IMR-90 (cell line): Measurements from ENCODE around the gene DOCK2. TPM values are rescaled to one million over a fixed set of nuclear protein-coding genes. Genes with fewer than 3 reads are reported as not detected.

ENCODE experiments used
- ATAC-seq: fragments of 200-7000 bp; cut with Tn5 transposase; 2 replicates; pipeline ENCODE4 v1.9.1; 2020; ENCODE audit warnings: low read depth, mild to moderate bottlenecking, moderate library complexity
- BruUV-seq: library from RNA; stranded (reverse); fragments of 400-500 nt; replicated peaks from 2 replicates; lab custom pipeline; 2021; lab: Mats Ljungman, UMichigan
- CTCF ChIA-PET: fragments of 300-600 bp; formaldehyde crosslinking; extraction: SDS; loops from one replicate; lab custom pipeline; 2021; ENCODE audit warnings: antibody characterized with exemption; lab: Yijun Ruan, JAX
- POLR2A ChIA-PET: fragments of 300-600 bp; sonication (Branson Sonifier 250); formaldehyde crosslinking; loops from one replicate; lab custom pipeline; 2022; ENCODE audit warnings: antibody characterized with exemption; ENCODE audit not compliant: unreplicated experiment; lab: Charles Lee
- DNase-seq: peaks from one replicate; pipeline ENCODE4 v3.0.0; 2013
- H2AFZ ChIP-seq: replicated peaks from 2 replicates; pipeline ENCODE3; 2013; ENCODE audit warnings: low read length, mild to moderate bottlenecking; ENCODE audit not compliant: poor library complexity
- H2AK5ac ChIP-seq: 2 replicates; pipeline ENCODE4 v1.6.1; 2013; ENCODE audit warnings: low read depth, low read length, inconsistent platforms
- H2AK9ac ChIP-seq: replicated peaks from 2 replicates; pipeline ENCODE3; 2013; ENCODE audit warnings: mild to moderate bottlenecking, low read depth, low read length, moderate library complexity; ENCODE audit not compliant: poor library complexity
- H2BK120ac ChIP-seq: 2 replicates; pipeline ENCODE4 v1.6.1; 2013; ENCODE audit warnings: low read depth, low read length, inconsistent platforms
- H2BK15ac ChIP-seq: 3 replicates; pipeline ENCODE4 v1.6.1; 2013; ENCODE audit warnings: low read depth, low read length, inconsistent platforms
- H2BK20ac ChIP-seq: 2 replicates; pipeline ENCODE4 v1.6.1; 2013; ENCODE audit warnings: low read depth, mild to moderate bottlenecking, inconsistent platforms, low read length, moderate library complexity
- H2BK5ac ChIP-seq: 2 replicates; pipeline ENCODE4 v1.6.1; 2013; ENCODE audit warnings: mild to moderate bottlenecking, low read depth, low read length, inconsistent platforms; ENCODE audit not compliant: poor library complexity, severe bottlenecking
- H3K14ac ChIP-seq: replicated peaks from 2 replicates; pipeline ENCODE4 v1.6.1; 2013; ENCODE audit warnings: low read depth, low read length, inconsistent platforms
- H3K18ac ChIP-seq: 2 replicates; pipeline ENCODE4 v1.6.1; 2013; ENCODE audit warnings: low read depth, low read length, control low read depth
- H3K23ac ChIP-seq: 2 replicates; pipeline ENCODE4 v1.6.1; 2013; ENCODE audit warnings: low read depth, low read length, inconsistent platforms
- H3K27ac ChIP-seq: 2 replicates; pipeline ENCODE4 v1.5.1; 2013; ENCODE audit warnings: mild to moderate bottlenecking, control low read depth, low read length; ENCODE audit not compliant: insufficient read depth
- H3K27me3 ChIP-seq: 2 replicates; pipeline ENCODE4 v1.6.1; 2013; ENCODE audit warnings: low read length; ENCODE audit not compliant: control insufficient read depth, insufficient read depth
- H3K36me3 ChIP-seq: 2 replicates; pipeline ENCODE4 v1.6.1; 2013; ENCODE audit warnings: low read length, mixed read lengths; ENCODE audit not compliant: control insufficient read depth, insufficient read depth
- H3K4ac ChIP-seq: 2 replicates; pipeline ENCODE4 v1.6.1; 2013; ENCODE audit warnings: low read depth, low read length, inconsistent platforms
- H3K4me1 ChIP-seq: 2 replicates; pipeline ENCODE4 v1.6.1; 2013; ENCODE audit warnings: low read length, mixed read lengths; ENCODE audit not compliant: control insufficient read depth, insufficient read depth
- H3K4me2 ChIP-seq: 2 replicates; pipeline ENCODE4 v1.6.1; 2013; ENCODE audit warnings: low read depth, mild to moderate bottlenecking, control low read depth, low read length, moderate library complexity
- H3K4me3 ChIP-seq: 2 replicates; pipeline ENCODE4 v1.5.1; 2013; ENCODE audit warnings: low read depth, mild to moderate bottlenecking, control low read depth, low read length, moderate library complexity; ENCODE audit not compliant: insufficient read depth
- H3K56ac ChIP-seq: 2 replicates; pipeline ENCODE4 v1.6.1; 2013; ENCODE audit warnings: low read length, inconsistent platforms; ENCODE audit not compliant: insufficient read depth; ENCODE audit errors: extremely low read depth
- H3K79me1 ChIP-seq, 2 experiments: 2 replicates each; pipeline ENCODE4 v1.6.1; 2013; ENCODE audit warnings: low read length in 2 of 2, inconsistent platforms in 1 of 2, low read depth in 1 of 2
- H3K9ac ChIP-seq: 2 replicates; pipeline ENCODE4 v1.6.1; 2013; ENCODE audit warnings: low read depth, low read length, control low read depth
- H3K9me1 ChIP-seq: 2 replicates; pipeline ENCODE4 v1.6.1; 2013; ENCODE audit warnings: low read length, inconsistent platforms; ENCODE audit not compliant: insufficient read depth
- H3K9me3 ChIP-seq: 2 replicates; pipeline ENCODE4 v1.6.1; 2013; ENCODE audit warnings: low read length; ENCODE audit not compliant: control insufficient read depth, insufficient read depth
- H4K20me1 ChIP-seq: 2 replicates; pipeline ENCODE4 v1.6.1; 2013; ENCODE audit warnings: low read length, inconsistent platforms; ENCODE audit not compliant: insufficient read depth
- H4K5ac ChIP-seq: 2 replicates; pipeline ENCODE4 v1.6.1; 2013; ENCODE audit warnings: mild to moderate bottlenecking, low read depth, low read length, control low read depth
- H4K8ac ChIP-seq, 2 experiments: 2 replicates each; pipeline ENCODE4 v1.6.1; 2013; ENCODE audit warnings: low read depth in 2 of 2, low read length in 2 of 2, control low read depth in 1 of 2, inconsistent platforms in 1 of 2
- H4K91ac ChIP-seq: 2 replicates; pipeline ENCODE4 v1.6.1; 2013; ENCODE audit warnings: low read depth, low read length, inconsistent platforms; ENCODE audit not compliant: insufficient read depth
- CEBPB ChIP-seq: IDR thresholded peaks from 2 replicates; pipeline ENCODE4 v1.6.1; 2012; ENCODE audit warnings: low read depth, low read length, improper control_type of control experiment
- CHD1 ChIP-seq: IDR thresholded peaks from 2 replicates; pipeline ENCODE4 v1.6.1; 2012; ENCODE audit warnings: low read depth, low read length, improper control_type of control experiment
- MAFK ChIP-seq: IDR thresholded peaks from 2 replicates; pipeline ENCODE4 v1.6.1; 2012; ENCODE audit warnings: low read depth, low read length, improper control_type of control experiment
- NFE2L2 ChIP-seq: fragments of 150-350 bp; IDR thresholded peaks from 2 replicates; pipeline ENCODE4 v1.6.1; 2016; ENCODE audit warnings: low read depth, mild to moderate bottlenecking, low read length
- USF2 ChIP-seq: fragments of 150-350 bp; IDR thresholded peaks from 2 replicates; pipeline ENCODE4 v1.6.1; 2017; ENCODE audit warnings: mild to moderate bottlenecking, antibody characterized with exemption, low read length, low read depth
- WGBS, 2 experiments: methylation state at CpG; one replicate each; pipeline versions ENCODE4 v1.1.5 to v1.1.7; 2013; ENCODE audit warnings: missing lambda C conversion rate in 2 of 2; ENCODE audit not compliant: insufficient read length in 1 of 2; ENCODE audit errors: extremely low coverage in 2 of 2; 5-methylcytosine and 5-hydroxymethylcytosine counted together
- dilution Hi-C: fragments of 300-500 bp; cut with HindIII; formaldehyde crosslinking; loops from one replicate; pipeline ENCODE4 v1.14.3; 2018; ENCODE audit warnings: low sequenced_read_pairs; ENCODE audit not compliant: unreplicated experiment
- in situ Hi-C: fragments of 300-500 bp; cut with MboI; formaldehyde crosslinking; loops from 3 replicates; pipeline ENCODE4 v1.14.3; 2019; ENCODE audit warnings: low sequenced_read_pairs, inconsistent platforms, mixed read lengths
- intact Hi-C: fragments of 100-400 bp; cut with micrococcal nuclease; formaldehyde crosslinking; loops from 2 replicates; pipeline ENCODE4 v1.10.0; 2022
- polyA plus RNA-seq, 3 experiments: library from polyadenylated mRNA; depleted of rRNA; stranded (reverse); fragments of >200 nt; gene quantifications; 2 replicates each; pipeline ENCODE4 v1.2.3, GENCODE V29; 2012; ENCODE audit warnings: low replicate concordance in 1 of 3
- total RNA-seq: library from RNA; depleted of rRNA; stranded (reverse); fragments of >200 nt; gene quantifications from 2 replicates; pipeline ENCODE4 v1.2.3, GENCODE V29; 2012

DOCK2 gene
- total and polyA plus RNA-seq, 2 of the 4 experiments (the other 2 are of a cell fraction): 0.72 to 3.0 TPM

DNA sequence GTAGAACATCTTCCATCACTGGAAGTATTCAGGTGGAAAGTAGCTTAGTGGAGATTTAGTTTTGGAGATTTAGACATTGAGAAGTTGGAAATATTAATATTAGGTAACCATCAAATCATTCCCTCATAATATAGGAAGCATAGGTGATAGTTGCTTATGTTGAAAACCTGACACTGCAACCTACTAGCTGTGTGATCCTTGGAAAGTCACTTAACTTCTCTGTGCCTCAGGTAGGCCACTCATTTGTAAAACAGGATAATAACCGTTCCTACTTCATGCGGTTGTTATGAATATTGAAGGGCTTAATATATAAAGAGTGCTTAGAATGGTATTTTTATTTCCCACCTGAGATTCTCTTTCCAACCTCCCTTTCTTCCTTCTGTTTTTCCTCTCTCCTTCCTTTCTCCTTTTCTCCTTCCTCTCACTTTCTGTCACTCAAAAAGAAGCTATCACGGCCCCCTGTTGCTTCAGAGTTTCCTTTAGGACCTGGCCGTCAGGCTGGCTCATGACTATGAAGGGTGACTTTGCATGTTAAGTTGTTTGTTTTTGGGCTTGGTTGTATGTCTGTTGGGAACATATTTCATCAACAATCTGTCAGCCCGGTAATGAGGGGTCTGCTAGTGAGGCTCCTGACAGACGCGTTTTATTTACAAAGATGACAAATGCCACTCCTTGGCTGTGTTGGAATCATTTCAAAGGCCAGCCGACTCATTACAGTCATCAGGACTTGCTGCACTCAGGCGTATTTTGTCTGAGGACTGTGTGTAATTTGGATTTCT is 31.0 kb downstream of the DOCK2 start:
- in situ Hi-C loops: no loop called here
- no peak overlapping the region for H3K4me3 ChIP-seq
- H4K8ac ChIP-seq: no peak overlapping the region
- 0 out of 2 replicates have a peak overlapping the region, but pooled peaks have one; percentile 27 for H2BK20ac ChIP-seq
- no peak overlapping the region for H2AFZ ChIP-seq
- peaks cover 3% of the 10 kb centered on the region; the same call in 1 of the 2 replicates for H3K9me1 ChIP-seq
- H3K27ac ChIP-seq: no peak overlapping the region
- H2AK5ac ChIP-seq: no peak overlapping the region
- H3K18ac ChIP-seq: no peak overlapping the region
- H3K56ac ChIP-seq: no peak overlapping the region
- H2AK9ac ChIP-seq: no peak overlapping the region
- peak overlapping the region; percentile 51 for H2BK120ac ChIP-seq
- ChIA-PET CTCF (interaction anchor here (0.9 to 1.9 kb wide), 3 partner anchors 8 to 312 kb away, joined by 3 to 8 read pairs (median 3); partner anchors contain the start of gene INSYN2B), POLR2A (no interaction called here)
- dilution Hi-C loops: no loop called here
- no peak overlapping the region for H3K14ac ChIP-seq
- H3K36me3 ChIP-seq: no peaks in the 10 kb centered on the region
- 0 out of 2 replicates have a peak, but pooled peaks have one; percentile 1 for TF ChIP-seq NFE2L2
- TF ChIP-seq USF2: no peak
- TF ChIP-seq CHD1: no peak
- TF ChIP-seq CEBPB: 0 out of 2 replicates have a peak, but pooled peaks have one; percentile 22
- TF ChIP-seq MAFK: no peak
- H3K4me2 ChIP-seq: peak overlapping the region; percentile 41; the same call in 1 of the 2 replicates
- BruUV-seq: no TSS peak
- no CpG with 5 or more reads among the region's 9 CpGs for WGBS, 2 experiments
- H3K9ac ChIP-seq: no peak overlapping the region
- H4K5ac ChIP-seq: no peak overlapping the region
- H2BK5ac ChIP-seq: no peak overlapping the region
- no peaks in the 10 kb centered on the region for H4K20me1 ChIP-seq
- H4K91ac ChIP-seq: no peak overlapping the region
- H3K27me3 ChIP-seq: no peaks in the 10 kb centered on the region
- ATAC-seq (peak; percentile 54), DNase-seq (peak; percentile 17)
- intact Hi-C loops: no loop called here
- no peak overlapping the region for H3K23ac ChIP-seq
- no peak overlapping the region for H2BK15ac ChIP-seq
- H3K4ac ChIP-seq: no peak overlapping the region
- H3K4me1 ChIP-seq: peaks cover 5% of the 10 kb centered on the region
- no peaks in the 10 kb centered on the region for H3K79me1 ChIP-seq
- no peaks in the 10 kb centered on the region for H3K9me3 ChIP-seq
